ENCODE measurements around the gene CCDC127. TPM values are rescaled to one million over a fixed set of nuclear protein-coding genes. Genes with fewer than 3 reads are reported as not detected.

CCDC127 gene
- total and polyA plus RNA-seq, 2 of the 13 experiments (the other 11 are each of a cell fraction or from before 2014, with no cell fraction given): 2.9 to 4.3 TPM

- in situ Hi-C loops (cut with HindIII; ENCODE audit: extremely low pct_ligation_motif_present, low pct_unique_long_range_greater_than_20kb) (no loop called here), intact Hi-C loops (cut with micrococcal nuclease; ENCODE audit: unreplicated experiment) (no loop called here)
- ChIA-PET CTCF (ENCODE audit: low intra/inter-chr PET ratio, low total read pairs) (no interaction called here), POLR2A (no interaction called here)
- H3K27ac ChIP-seq (ENCODE audit: extremely low read length, insufficient read depth, low read length): no peak overlapping the region
- no peaks in the 10 kb centered on the region for H3K79me2 ChIP-seq (ENCODE audit: insufficient read depth, low read length)
- peaks cover 0 to 36% of the 10 kb centered on the region in 2 experiments for H3K27me3 ChIP-seq (ENCODE audit: control insufficient read depth in 1 of 2, insufficient read depth in 2 of 2, low read length in 2 of 2)
- no peak overlapping the region for H3K9ac ChIP-seq (ENCODE audit: insufficient read depth, low read depth, low read length)
- no peak for FAIRE-seq
- no peak for DNase-seq (ENCODE audit: low spot score)
- H2AFZ ChIP-seq (ENCODE audit: low read length): no peak overlapping the region
- no peak for TF ChIP-seq ZNF773 (CRISPR knock-in tag; IDR thresholded peaks at IDR 0.05; ENCODE audit: borderline replicate concordance)
- no peak for TF ChIP-seq ZNF3 (CRISPR knock-in tag; IDR thresholded peaks at IDR 0.05)
- no peak for TF ChIP-seq NFAT5 (CRISPR knock-in tag; IDR thresholded peaks at IDR 0.05)
- no peak for TF ChIP-seq HOXA3 (CRISPR knock-in tag; IDR thresholded peaks at IDR 0.05)
- TF ChIP-seq ZFP36L2 (CRISPR knock-in tag; IDR thresholded peaks at IDR 0.05): no peak
- TF ChIP-seq ZNF142 (CRISPR knock-in tag; IDR thresholded peaks at IDR 0.05): no peak
- TF ChIP-seq ZNF614 (CRISPR knock-in tag; IDR thresholded peaks at IDR 0.05; ENCODE audit: borderline replicate concordance): no peak
- H3K4me3 ChIP-seq (replicated peaks in 1 of 3; ENCODE audit: insufficient read depth in 1 of 3, low read depth in 2 of 3, low read length in 3 of 3): no peak overlapping the region
- peak; percentile 43 for ATAC-seq
- no peaks in the 10 kb centered on the region for H3K9me3 ChIP-seq (ENCODE audit: low read length)
- H3K36me3 ChIP-seq (replicated peaks in 1 of 2; ENCODE audit: control insufficient read depth in 1 of 2, insufficient read depth in 2 of 2, low read length in 2 of 2): no peaks in the 10 kb centered on the region
- no peak overlapping the region for H3K4me2 ChIP-seq (ENCODE audit: low read depth, low read length)
- H3K4me1 ChIP-seq (ENCODE audit: insufficient read depth, low read length): no peaks in the 10 kb centered on the region
- H4K20me1 ChIP-seq (ENCODE audit: insufficient read depth, low read length): no peaks in the 10 kb centered on the region
- 24% methylated on average over 8 of the region's 13 CpGs for WGBS (ENCODE audit: low lambda C conversion rate)
- no TSS peak for BruUV-seq (replicated peaks)
Observed at GRCh38 chr5:180286-180918, 37.6 kb downstream of the CCDC127 start.

Measured in HepG2 (cell line).